Right cardiac atrium (tissue), 5 donors: ENCODE data around the gene GCAT. TPM values are rescaled to one million over a fixed set of nuclear protein-coding genes. Genes with fewer than 3 reads are reported as not detected.

Source experiments
- ATAC-seq, 2 donors: fragments of 200-7000 bp; cut with Tn5 transposase; one replicate each; pipeline versions ENCODE4 v1.8.0 to v1.9.1; 2020; ENCODE audit warnings: moderate library complexity in 2 of 2, mild to moderate bottlenecking in 1 of 2
- DNase-seq, 3 donors: peaks; one replicate each; pipeline ENCODE4 v3.0.0-alpha.2; 2020
- H3K27ac ChIP-seq: one replicate; pipeline ENCODE4 v1.5.1; 2013; ENCODE audit warnings: mild to moderate bottlenecking, low read length, control low read depth, moderate library complexity
- H3K27me3 ChIP-seq: one replicate; pipeline ENCODE4 v1.6.1; 2013; ENCODE audit not compliant: control insufficient read depth, insufficient read depth
- H3K4me1 ChIP-seq: one replicate; pipeline ENCODE4 v1.6.1; 2013; ENCODE audit warnings: low read length; ENCODE audit not compliant: control insufficient read depth, insufficient read depth
- H3K4me3 ChIP-seq: one replicate; pipeline ENCODE4 v1.5.1; 2013; ENCODE audit warnings: low read length, control low read depth
- H3K9me3 ChIP-seq: one replicate; pipeline ENCODE4 v1.6.1; 2013; ENCODE audit warnings: low read length; ENCODE audit not compliant: control insufficient read depth
- WGBS: extraction: QIAGEN DNeasy Blood & Tissue Kit; methylation state at CpG from one replicate; pipeline ENCODE4 v1.1.7; 2013; 5-methylcytosine and 5-hydroxymethylcytosine counted together
- intact Hi-C, 4 donors: fragments of 100-400 bp; cut with DNase I; formaldehyde crosslinking; loops; one replicate each; pipeline versions ENCODE4 v1.11.0 to v1.14.0; 2022 to 2023
- polyA plus RNA-seq: library from polyadenylated mRNA; stranded (reverse); fragments of 200-250 nt; gene quantifications from one replicate; pipeline ENCODE4 v1.2.3, GENCODE V29; 2013
- total RNA-seq, 4 donors: library from RNA; stranded (reverse); fragmentation: NEBNext Ultra II Directional; extraction: Animal tissue kit (Norgen Biotek cat#: 25700); gene quantifications; one replicate each; pipeline ENCODE4 v1.2.1, GENCODE V29; 2021
- donor health status: healthy with polysubstance abuse.
- donor health status: DM: no; HTN: yes; CAD: no.
- donor health status: DM: no; HTN: no; CAD: no.
- donor health status: DM: no; HTN: yes; CAD: no; lungs with severe emphysema.
- donor health status: DM: yes; HTN: yes; CAD: no.

GCAT gene
- total and polyA plus RNA-seq, 5 donors: 10.3 to 20.2 (median 18.2) TPM

- ATAC-seq (no peak), DNase-seq (peak in 2 of 3 donors; percentile 23 to 50)
- no peak within 1 kb of the TSS for H3K4me3 ChIP-seq
- 69% methylated on average over 21 of the region's 21 CpGs for WGBS
- H3K9me3 ChIP-seq: no peaks in the 10 kb centered on the region
- intact Hi-C loops: no loop called here
- no peaks in the 10 kb centered on the region for H3K27me3 ChIP-seq
- no peak within 1 kb of the TSS for H3K27ac ChIP-seq
- peaks cover 2% of the 10 kb centered on the region for H3K4me1 ChIP-seq
These were observed 15.6 kb downstream of the GCAT start, which contains the start of gene GALR3 for GRCh38 chr22:37823134-37823985. Gene GALR3, plus strand, starts transcription at chr22:37823382. Its CDS starts 25 bp downstream, at chr22:37823407.

GRCh38 chr22:37824674-37825641 lies 17.2 kb downstream of the GCAT start:
- peak overlapping the region; percentile 22 for H3K4me3 ChIP-seq
- no peaks in the 10 kb centered on the region for H3K9me3 ChIP-seq
- intact Hi-C loops: loop anchor here in 1 of 4 donors (5.0 kb wide), 1 partner anchor 142 kb away; no protein-coding TSS in a partner anchor
- no peak overlapping the region for H3K27ac ChIP-seq
- H3K27me3 ChIP-seq: no peaks in the 10 kb centered on the region
- DNase-seq (peak in 2 of 3 donors; percentile 58 to 64), ATAC-seq (peak in 1 of 2 donors; percentile 12)
- 7% methylated on average over 135 of the region's 135 CpGs for WGBS
- H3K4me1 ChIP-seq: no peaks in the 10 kb centered on the region

DNA sequence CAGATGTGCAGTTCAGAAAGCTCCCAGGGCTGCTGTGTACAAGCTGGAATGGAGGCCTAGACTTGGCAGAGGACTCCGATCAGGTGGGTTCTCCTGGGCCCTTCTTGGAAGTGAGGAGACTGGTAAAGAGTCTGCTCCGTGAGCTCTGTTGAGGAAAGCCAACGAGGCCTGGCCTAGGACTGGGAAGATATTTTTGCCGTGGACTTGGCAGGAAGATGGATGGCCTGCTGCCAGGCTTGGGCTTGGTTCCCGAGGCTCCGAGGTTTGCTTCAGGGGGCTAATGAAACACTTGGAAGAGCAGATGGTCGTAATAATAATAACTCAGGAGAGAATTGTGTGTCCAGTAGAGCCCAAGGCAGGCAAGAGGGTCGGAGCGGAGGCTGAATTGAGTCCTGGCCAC lies 19.3 kb downstream of the GCAT start:
- H3K9me3 ChIP-seq: no peaks in the 10 kb centered on the region
- peak; percentile 52 to 87 (median 83) for DNase-seq
- 25% methylated on average over 9 of the region's 9 CpGs for WGBS
- no peaks in the 10 kb centered on the region for H3K27me3 ChIP-seq
- H3K4me3 ChIP-seq: no peak overlapping the region
- intact Hi-C loops: loop anchor here in 1 of 4 donors (5.0 kb wide), 1 partner anchor 140 kb away; no protein-coding TSS in a partner anchor
- no peaks in the 10 kb centered on the region for H3K4me1 ChIP-seq
- no peak overlapping the region for H3K27ac ChIP-seq
- peak; percentile 52 to 57 for ATAC-seq

DNA sequence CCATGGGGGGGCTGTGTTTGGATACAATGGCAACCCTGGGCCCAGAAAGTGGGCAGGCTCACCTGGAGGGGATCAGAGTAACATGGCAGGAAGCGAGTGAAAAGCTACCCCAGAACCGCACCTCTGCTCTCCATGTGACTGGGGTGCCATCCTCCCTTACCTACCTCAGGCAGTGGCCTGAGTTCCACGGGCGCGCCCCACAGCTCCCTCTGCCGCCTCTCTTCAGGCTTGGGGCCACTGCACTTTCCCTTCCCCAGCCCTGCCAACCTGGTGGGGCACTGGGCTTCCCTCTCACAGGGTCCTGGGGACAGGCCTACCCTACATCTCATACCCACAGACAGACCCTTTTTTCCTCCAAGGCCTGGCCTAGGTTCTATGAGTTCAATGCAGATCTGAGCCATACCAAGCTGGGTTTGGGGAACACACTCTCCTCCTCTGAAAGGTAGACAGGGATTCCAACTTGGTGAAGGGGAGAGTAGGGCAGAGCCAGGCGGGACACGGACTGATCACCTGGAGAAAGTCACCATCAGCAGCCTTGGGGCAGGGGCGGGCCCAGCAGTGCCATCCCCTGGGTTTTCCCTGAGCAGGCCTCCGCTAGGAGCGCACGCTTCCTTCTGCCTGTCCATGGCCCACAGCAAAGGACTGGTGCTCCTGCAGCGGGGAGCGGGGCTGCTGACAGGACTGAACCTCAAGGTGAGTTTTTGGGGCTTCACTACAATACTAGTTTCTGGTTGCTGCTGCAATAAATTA lies 22.5 kb downstream of the GCAT start:
- ATAC-seq: no peak
- H3K27me3 ChIP-seq: no peaks in the 10 kb centered on the region
- intact Hi-C loops: no loop called here
- H3K9me3 ChIP-seq: no peaks in the 10 kb centered on the region
- H3K27ac ChIP-seq: no peak overlapping the region
- 96% methylated on average over 14 of the region's 14 CpGs for WGBS
- H3K4me3 ChIP-seq: no peak overlapping the region
- H3K4me1 ChIP-seq: no peaks in the 10 kb centered on the region
- DNase-seq: peak in 2 of 3 donors; percentile 21 to 31

GRCh38 chr22:37831472-37831871 lies 23.7 kb downstream of the GCAT start:
- intact Hi-C loops: no loop called here
- DNase-seq (peak in 1 of 3 donors; percentile 44), ATAC-seq (no peak)
- no peaks in the 10 kb centered on the region for H3K9me3 ChIP-seq
- no peaks in the 10 kb centered on the region for H3K4me1 ChIP-seq
- WGBS: 96% methylated on average over 11 of the region's 11 CpGs
- H3K27me3 ChIP-seq: no peaks in the 10 kb centered on the region
- H3K27ac ChIP-seq: no peak overlapping the region
- no peak overlapping the region for H3K4me3 ChIP-seq

- 95% methylated on average over 16 of the region's 16 CpGs for WGBS
- intact Hi-C loops: no loop called here
These were observed 24.5 kb downstream of the GCAT start for GRCh38 chr22:37832022-37832857.

DNA sequence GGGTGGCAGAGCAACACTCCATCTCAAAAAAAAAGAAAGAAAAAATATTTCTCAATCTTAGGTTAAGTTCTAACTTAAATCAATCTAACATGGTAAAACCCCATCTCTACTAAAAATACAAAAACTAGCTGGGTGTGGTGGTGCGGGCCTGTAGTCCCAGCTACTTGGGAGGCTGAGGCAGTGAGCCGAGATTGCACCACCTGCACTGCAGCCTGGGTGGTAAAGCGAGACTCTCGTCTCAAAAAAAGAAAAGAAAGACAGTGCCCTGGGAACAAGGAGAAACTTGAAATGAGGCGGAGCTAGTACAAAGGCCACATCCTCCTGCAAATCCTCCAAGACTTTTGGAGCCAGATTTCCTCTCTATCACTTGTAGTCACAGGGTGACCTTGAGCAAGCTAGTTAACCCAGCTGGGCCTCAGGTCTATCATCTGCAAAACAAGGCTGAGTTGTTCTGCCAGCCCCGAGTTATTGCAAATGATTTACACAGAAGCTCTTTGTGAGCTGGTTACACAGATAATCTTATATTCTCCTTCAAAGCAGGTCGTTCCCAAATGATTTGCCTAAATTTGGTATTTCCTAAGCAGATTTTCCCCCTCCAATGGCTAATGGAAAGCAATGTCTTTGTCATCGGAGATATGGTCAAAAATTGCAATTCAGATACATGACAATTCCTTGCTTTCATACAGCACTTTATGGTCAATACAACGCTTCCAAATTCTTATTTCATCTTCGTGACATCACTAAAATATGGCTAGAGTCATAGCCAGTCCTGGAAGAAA lies 34.5 kb downstream of the GCAT start:
- Histone ChIP-seq H3K9me3 (no peaks in the 10 kb centered on the region), H3K4me3 (no peak overlapping the region), H3K27me3 (no peaks in the 10 kb centered on the region), H3K27ac (no peak overlapping the region), H3K4me1 (peaks cover 5% of the 10 kb centered on the region)
- no peak for DNase-seq
- intact Hi-C loops: no loop called here
- ATAC-seq: no peak
- WGBS: 82% methylated on average over 10 of the region's 10 CpGs

More at GRCh38 chr22:37832022-37832857, 24.5 kb downstream of the GCAT start:
- peak in 1 of 3 donors; percentile 42 for DNase-seq
- Histone ChIP-seq H3K27me3 (no peaks in the 10 kb centered on the region), H3K27ac (no peak overlapping the region), H3K9me3 (no peaks in the 10 kb centered on the region), H3K4me1 (no peaks in the 10 kb centered on the region), H3K4me3 (no peak overlapping the region)
- ATAC-seq: no peak

GRCh38 chr22:37843741-37844089 lies 36.0 kb downstream of the GCAT start:
- Histone ChIP-seq H3K27ac (peak overlapping the region; percentile 49), H3K4me1 (peaks cover 5% of the 10 kb centered on the region), H3K9me3 (no peaks in the 10 kb centered on the region), H3K27me3 (no peaks in the 10 kb centered on the region), H3K4me3 (peak overlapping the region; percentile 69)
- DNase-seq (peak in 2 of 3 donors; percentile 78 to 81), ATAC-seq (peak; percentile 41 to 52)
- intact Hi-C loops: loop anchor here in 1 of 4 donors (2.0 kb wide), 1 partner anchor 27 kb away; no protein-coding TSS in a partner anchor
- under 1% methylated on average over 46 of the region's 46 CpGs for WGBS

DNA sequence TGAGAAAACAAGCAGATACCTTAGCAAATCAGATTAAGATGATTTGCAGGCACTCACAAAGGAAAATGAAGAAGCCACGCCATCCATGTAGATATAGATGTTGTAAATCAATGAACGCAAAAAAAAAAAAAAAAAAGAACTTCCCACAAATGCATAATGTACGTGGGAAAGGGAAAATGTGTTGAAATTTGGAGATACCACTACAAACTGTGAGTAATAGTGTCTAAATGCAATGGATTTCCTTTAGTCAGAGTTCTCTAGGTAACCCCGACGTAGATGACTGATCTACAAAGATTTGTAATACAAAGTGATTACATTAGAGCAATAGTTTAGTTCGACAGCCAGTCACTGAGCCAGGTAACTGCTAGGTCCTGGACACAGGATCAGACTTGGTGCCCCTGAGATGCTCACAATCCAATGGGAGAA lies 37.2 kb downstream of the GCAT start:
- Histone ChIP-seq H3K9me3 (no peaks in the 10 kb centered on the region), H3K27ac (peak overlapping the region; percentile 45), H3K4me3 (peak overlapping the region; percentile 51), H3K4me1 (peaks cover 5% of the 10 kb centered on the region), H3K27me3 (no peaks in the 10 kb centered on the region)
- ATAC-seq: no peak
- intact Hi-C loops: loop anchor here in 1 of 4 donors (2.0 kb wide), 1 partner anchor 28 kb away; no protein-coding TSS in a partner anchor
- DNase-seq: no peak
- 85% methylated on average over 6 of the region's 6 CpGs for WGBS
